SU-DHL-6 (cell line): ENCODE measurements around the gene COPS2.

Experiments
- H2AFZ ChIP-seq: fragments of 200-600 bp; sonication (generic); 2 replicates; pipeline ENCODE4 v1.6.1; 2014; ENCODE audit warnings: low read depth, mild to moderate bottlenecking, moderate library complexity, mixed read lengths, antibody characterized with exemption, low read length; ENCODE audit not compliant: severe bottlenecking
- H3F3A ChIP-seq: fragments of 200-600 bp; shearing (Covaris generic); 2 replicates; pipeline ENCODE4 v1.6.0; 2016; ENCODE audit warnings: antibody characterized with exemption, mild to moderate bottlenecking; ENCODE audit not compliant: insufficient read depth
- H3K27ac ChIP-seq: fragments of 200-600 bp; sonication (generic); 2 replicates; pipeline ENCODE4 v1.5.1; 2016; ENCODE audit warnings: low read depth, mild to moderate bottlenecking, low read length, moderate library complexity, mixed read lengths
- H3K27me3 ChIP-seq: fragments of 200-600 bp; sonication (generic), shearing (Covaris generic); 2 replicates; pipeline ENCODE4 v1.6.0; 2014; ENCODE audit warnings: mild to moderate bottlenecking, low read length
- H3K36me3 ChIP-seq: fragments of 200-600 bp; sonication (generic); 2 replicates; pipeline ENCODE4 v1.6.1; 2014; ENCODE audit warnings: mild to moderate bottlenecking, low read length, mixed read lengths
- H3K4me2 ChIP-seq: fragments of 300-600, 200-600 bp; shearing (Covaris generic), sonication (generic); 2 replicates; pipeline ENCODE4 v1.6.0; 2014; ENCODE audit warnings: low read length, low read depth, mild to moderate bottlenecking; ENCODE audit not compliant: poor library complexity, severe bottlenecking
- H3K4me3 ChIP-seq: fragments of 200-600 bp; sonication (generic); 2 replicates; pipeline ENCODE4 v1.5.1; 2014; ENCODE audit warnings: antibody characterized with exemption, low read length, mild to moderate bottlenecking, mixed read lengths; ENCODE audit not compliant: insufficient read depth, poor library complexity, severe bottlenecking
- H3K79me2 ChIP-seq: fragments of 200-600 bp; sonication (generic); 2 replicates; pipeline ENCODE4 v1.6.1; 2014; ENCODE audit warnings: mild to moderate bottlenecking, low read length, moderate library complexity; ENCODE audit not compliant: insufficient read depth
- H3K9ac ChIP-seq: fragments of 200-600 bp; sonication (generic); 2 replicates; pipeline ENCODE4 v1.7.0; 2014; ENCODE audit warnings: mild to moderate bottlenecking, low read length
- H3K9me2 ChIP-seq: fragments of 200-600 bp; sonication (generic); replicated peaks from 2 replicates; pipeline ENCODE4 v1.6.1; 2014; ENCODE audit warnings: low read length; ENCODE audit not compliant: insufficient read depth
- H3K9me3 ChIP-seq: fragments of 200-600 bp; sonication (generic); 2 replicates; pipeline ENCODE4 v1.6.1; 2014; ENCODE audit warnings: low read length, mixed read lengths; ENCODE audit not compliant: insufficient read depth
- H4K20me1 ChIP-seq: fragments of 200-600 bp; sonication (generic); 2 replicates; pipeline ENCODE4 v1.6.1; 2014; ENCODE audit warnings: low read depth, mild to moderate bottlenecking, antibody characterized with exemption, low read length, moderate library complexity, mixed read lengths
- EZH2phosphoT487 ChIP-seq: fragments of 200-600 bp; sonication (generic), shearing (Covaris generic); conservative IDR thresholded peaks from 2 replicates; pipeline ENCODE4 v1.6.1; 2018; ENCODE audit warnings: mild to moderate bottlenecking, antibody characterized with exemption, low read length, moderate library complexity, mixed read lengths
- TF ChIP-seq, protein P1 (sequence below): fragments of 200-600 bp; sonication (generic); IDR thresholded peaks from one replicate; pipeline ENCODE4 v1.5.1; 2017; ENCODE audit warnings: antibody characterized with exemption, mild to moderate bottlenecking, low read length, moderate library complexity; ENCODE audit not compliant: insufficient read depth, poor library complexity, severe bottlenecking

Gene COPS2

DNA sequence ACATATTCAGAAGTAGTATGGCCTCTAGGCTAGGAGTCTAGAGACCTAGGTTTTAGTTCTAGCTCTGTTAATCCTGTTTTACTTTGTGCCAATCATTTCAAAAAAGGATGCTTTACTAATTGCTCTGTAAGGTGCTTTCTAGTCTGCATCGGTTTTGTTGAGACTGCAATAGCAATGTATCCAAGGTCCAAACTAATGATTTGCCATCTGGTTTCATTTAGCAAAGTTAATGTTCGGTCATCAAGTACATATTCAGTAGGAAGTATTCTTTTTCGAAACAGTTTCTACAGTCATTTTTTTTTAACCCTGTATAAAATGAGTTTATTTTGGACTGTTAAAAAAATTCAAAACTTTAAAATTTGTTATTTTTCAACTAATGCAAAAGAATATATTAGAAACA, 12.6 kb upstream of the COPS2 start:
- H3K27me3 ChIP-seq, result no peaks in the 10 kb centered on the region
- TF ChIP-seq, protein P1, sequence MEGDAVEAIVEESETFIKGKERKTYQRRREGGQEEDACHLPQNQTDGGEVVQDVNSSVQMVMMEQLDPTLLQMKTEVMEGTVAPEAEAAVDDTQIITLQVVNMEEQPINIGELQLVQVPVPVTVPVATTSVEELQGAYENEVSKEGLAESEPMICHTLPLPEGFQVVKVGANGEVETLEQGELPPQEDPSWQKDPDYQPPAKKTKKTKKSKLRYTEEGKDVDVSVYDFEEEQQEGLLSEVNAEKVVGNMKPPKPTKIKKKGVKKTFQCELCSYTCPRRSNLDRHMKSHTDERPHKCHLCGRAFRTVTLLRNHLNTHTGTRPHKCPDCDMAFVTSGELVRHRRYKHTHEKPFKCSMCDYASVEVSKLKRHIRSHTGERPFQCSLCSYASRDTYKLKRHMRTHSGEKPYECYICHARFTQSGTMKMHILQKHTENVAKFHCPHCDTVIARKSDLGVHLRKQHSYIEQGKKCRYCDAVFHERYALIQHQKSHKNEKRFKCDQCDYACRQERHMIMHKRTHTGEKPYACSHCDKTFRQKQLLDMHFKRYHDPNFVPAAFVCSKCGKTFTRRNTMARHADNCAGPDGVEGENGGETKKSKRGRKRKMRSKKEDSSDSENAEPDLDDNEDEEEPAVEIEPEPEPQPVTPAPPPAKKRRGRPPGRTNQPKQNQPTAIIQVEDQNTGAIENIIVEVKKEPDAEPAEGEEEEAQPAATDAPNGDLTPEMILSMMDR, result no peak
- no peak for TF ChIP-seq EZH2phosphoT487

GRCh38 chr15:49164865-49165264, 9.5 kb upstream of the COPS2 start:
- H3K9me2 ChIP-seq, result no peaks in the 10 kb centered on the region
- no peak overlapping the region for H3K27ac ChIP-seq
- no peaks in the 10 kb centered on the region for H3K27me3 ChIP-seq
- no peaks in the 10 kb centered on the region for H3F3A ChIP-seq
- H3K9ac ChIP-seq, result no peak overlapping the region
- no peak overlapping the region for H3K4me3 ChIP-seq
- H4K20me1 ChIP-seq, result no peaks in the 10 kb centered on the region
- 0 out of 2 replicates have a peak, but pooled peaks cover 3% of the 10 kb centered on the region for H3K79me2 ChIP-seq
- no peak overlapping the region for H3K4me2 ChIP-seq
- H3K36me3 ChIP-seq, result no peaks in the 10 kb centered on the region
- no peak overlapping the region for H2AFZ ChIP-seq
- H3K9me3 ChIP-seq, result no peaks in the 10 kb centered on the region
- TF ChIP-seq EZH2phosphoT487, result no peak
- TF ChIP-seq, protein P1, result no peak

More for the DNA sequence above, 12.6 kb upstream of the COPS2 start:
- H4K20me1 ChIP-seq, result no peaks in the 10 kb centered on the region
- no peak overlapping the region for H2AFZ ChIP-seq
- H3K4me3 ChIP-seq, result no peak overlapping the region
- peaks cover 14% of the 10 kb centered on the region for H3K79me2 ChIP-seq
- H3K4me2 ChIP-seq, result no peak overlapping the region
- H3K36me3 ChIP-seq, result no peaks in the 10 kb centered on the region
- H3K27ac ChIP-seq, result no peak overlapping the region
- H3K9me2 ChIP-seq, result no peaks in the 10 kb centered on the region
- no peak overlapping the region for H3K9ac ChIP-seq
- H3K9me3 ChIP-seq, result no peaks in the 10 kb centered on the region
- no peaks in the 10 kb centered on the region for H3F3A ChIP-seq

DNA sequence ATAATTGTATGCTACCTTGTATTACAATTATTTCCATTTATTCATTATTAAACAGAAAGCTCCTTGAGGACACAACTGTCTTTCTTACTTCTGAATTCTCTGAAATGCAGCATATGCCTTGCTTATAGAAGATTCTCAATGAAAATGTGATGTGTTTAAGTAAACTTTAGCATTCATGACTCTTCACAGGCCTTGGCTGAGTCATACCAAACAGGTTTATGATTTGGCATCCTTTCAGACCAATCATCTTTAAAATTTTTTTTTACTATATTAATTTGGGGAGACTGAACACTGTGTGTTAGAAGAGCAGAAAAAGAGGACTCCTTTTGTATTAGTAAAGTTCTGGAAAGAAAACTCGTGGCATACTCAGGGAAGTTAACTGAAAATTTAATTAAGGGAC, 8.3 kb upstream of the COPS2 start:
- H3F3A ChIP-seq, result no peaks in the 10 kb centered on the region
- no peak overlapping the region for H3K4me2 ChIP-seq
- H3K9me2 ChIP-seq, result no peaks in the 10 kb centered on the region
- H3K27me3 ChIP-seq, result no peaks in the 10 kb centered on the region
- 0 out of 2 replicates have a peak, but pooled peaks cover 3% of the 10 kb centered on the region for H3K79me2 ChIP-seq
- H3K9ac ChIP-seq, result no peak overlapping the region
- TF ChIP-seq EZH2phosphoT487, result no peak
- TF ChIP-seq, protein P1, result no peak
- H3K9me3 ChIP-seq, result no peaks in the 10 kb centered on the region
- H2AFZ ChIP-seq, result no peak overlapping the region
- no peaks in the 10 kb centered on the region for H4K20me1 ChIP-seq
- H3K27ac ChIP-seq, result no peak overlapping the region
- H3K36me3 ChIP-seq, result no peaks in the 10 kb centered on the region
- no peak overlapping the region for H3K4me3 ChIP-seq
